HepG2 (cell line): ENCODE data around the gene MADD. TPM values are rescaled to one million over a fixed set of nuclear protein-coding genes. Genes with fewer than 3 reads are reported as not detected.

Experiments
- ATAC-seq: fragments of 200-7000 bp; cut with Tn5 transposase; 3 replicates; pipeline ENCODE4 v1.9.1; 2020; ENCODE audit warnings: mild to moderate bottlenecking, moderate library complexity
- BruUV-seq: library from RNA; stranded (reverse); fragments of 400-500 nt; replicated peaks from 2 replicates; lab custom pipeline; 2021; lab: Mats Ljungman, UMichigan
- CTCF ChIA-PET: fragments of 300-600 bp; formaldehyde crosslinking; extraction: SDS; loops from one replicate; lab custom pipeline; 2021; ENCODE audit warnings: low total read pairs, inconsistent platforms, low intra/inter-chr PET ratio; lab: Yijun Ruan, JAX
- POLR2A ChIA-PET: fragments of 350-600 bp; sonication (Branson Sonifier 250); formaldehyde crosslinking; loops from one replicate; lab custom pipeline; 2020; ENCODE audit warnings: antibody characterized with exemption, inconsistent platforms; lab: Yijun Ruan, JAX
- DNase-seq: peaks from one replicate; pipeline ENCODE4 v3.0.0-alpha.2; 2015; ENCODE audit warnings: low spot score
- FAIRE-seq: peaks from 3 replicates; lab custom pipeline; 2011; peaks lifted over from hg19 to GRCh38; lab: Jason Lieb, UNC
- H2AFZ ChIP-seq: one replicate; pipeline ENCODE4 v1.6.1; 2011; ENCODE audit warnings: low read length, inconsistent platforms
- H3K27ac ChIP-seq: fragments of 300-600 bp; 3 replicates; pipeline ENCODE4 v1.8.0; 2011; ENCODE audit warnings: mixed run types, mild to moderate bottlenecking, mixed read lengths, low read length, inconsistent platforms; ENCODE audit not compliant: insufficient read depth; ENCODE audit errors: extremely low read length
- H3K27me3 ChIP-seq, 2 experiments: fragments of 200-600 bp in 1 of 2; 2 replicates in 1 of 2; 3 replicates in 1 of 2; pipeline versions ENCODE4 v1.6.0 to v1.8.0; 2011; ENCODE audit warnings: low read length in 2 of 2, mild to moderate bottlenecking in 2 of 2, moderate library complexity in 2 of 2, inconsistent platforms in 1 of 2; ENCODE audit not compliant: insufficient read depth in 2 of 2, control insufficient read depth in 1 of 2
- H3K36me3 ChIP-seq, 2 experiments: fragments of 200-600 bp in 1 of 2; replicated peaks in 1 of 2; 2 replicates in 1 of 2; 3 replicates in 1 of 2; pipeline versions ENCODE4 v1.5.1 to v1.8.0; 2011; ENCODE audit warnings: low read length in 2 of 2, inconsistent platforms in 1 of 2; ENCODE audit not compliant: insufficient read depth in 2 of 2, control insufficient read depth in 1 of 2
- H3K4me1 ChIP-seq: 2 replicates; pipeline ENCODE4 v1.5.1; 2012; ENCODE audit warnings: low read length, inconsistent platforms; ENCODE audit not compliant: insufficient read depth
- H3K4me2 ChIP-seq: 2 replicates; pipeline ENCODE4 v1.6.0; 2011; ENCODE audit warnings: low read depth, low read length, inconsistent platforms
- H3K4me3 ChIP-seq, 3 experiments: fragments of 200-600 bp in 1 of 3; sonication (generic), shearing (Covaris generic) in 1 of 3; replicated peaks in 1 of 3; 2 replicates each; pipeline ENCODE4 v1.5.1; 2011 to 2016; ENCODE audit warnings: low read length in 3 of 3, inconsistent platforms in 2 of 3, low read depth in 2 of 3, mild to moderate bottlenecking in 2 of 3, control low read depth in 1 of 3, mixed read lengths in 1 of 3; ENCODE audit not compliant: insufficient read depth in 1 of 3
- H3K79me2 ChIP-seq: one replicate; pipeline ENCODE4 v1.6.1; 2011; ENCODE audit warnings: low read length, inconsistent platforms; ENCODE audit not compliant: insufficient read depth
- H3K9ac ChIP-seq: 2 replicates; pipeline ENCODE4 v1.6.0; 2011; ENCODE audit warnings: mild to moderate bottlenecking, low read depth, low read length, inconsistent platforms; ENCODE audit not compliant: insufficient read depth
- H3K9me3 ChIP-seq: 2 replicates; pipeline ENCODE4 v1.5.1; 2012; ENCODE audit warnings: mild to moderate bottlenecking, low read length
- H4K20me1 ChIP-seq: 2 replicates; pipeline ENCODE4 v1.6.0; 2011; ENCODE audit warnings: inconsistent platforms, mild to moderate bottlenecking, low read length, moderate library complexity; ENCODE audit not compliant: insufficient read depth
- EEA1 ChIP-seq: sonication (generic); formaldehyde crosslinking; IDR thresholded peaks from 2 replicates; pipeline ENCODE4 v1.5.1; 2020; ENCODE audit warnings: mild to moderate bottlenecking, missing genetic modification reagents, borderline replicate concordance
- KLF11 ChIP-seq: IDR thresholded peaks from 2 replicates; pipeline ENCODE4 v1.6.1; 2016; ENCODE audit warnings: missing compliant biosample characterization
- MEIS1 ChIP-seq: sonication (generic); formaldehyde crosslinking; IDR thresholded peaks from 2 replicates; pipeline ENCODE4 v1.9.0; 2021; ENCODE audit warnings: mild to moderate bottlenecking, missing genetic modification reagents, moderate library complexity, borderline replicate concordance
- MZF1 ChIP-seq: sonication (generic); formaldehyde crosslinking; IDR thresholded peaks from 2 replicates; pipeline ENCODE4 v1.8.1; 2023; ENCODE audit warnings: mild to moderate bottlenecking, missing genetic modification reagents, borderline replicate concordance
- RELA ChIP-seq: sonication (generic); formaldehyde crosslinking; IDR thresholded peaks from 2 replicates; pipeline ENCODE4 v1.4.0; 2020; ENCODE audit warnings: missing genetic modification reagents
- SNAPC2 ChIP-seq: sonication (generic); formaldehyde crosslinking; IDR thresholded peaks from 2 replicates; pipeline ENCODE4 v1.8.1; 2022; ENCODE audit warnings: mild to moderate bottlenecking, missing genetic modification reagents
- TMF1 ChIP-seq: sonication (generic); formaldehyde crosslinking; IDR thresholded peaks from 2 replicates; pipeline ENCODE4 v1.8.1; 2022; ENCODE audit warnings: low read depth, missing genetic modification reagents
- ZFY ChIP-seq: sonication (generic); formaldehyde crosslinking; IDR thresholded peaks from 2 replicates; pipeline ENCODE4 v1.4.0; 2020; ENCODE audit warnings: missing genetic modification reagents
- ZMYM3 ChIP-seq: sonication (generic); formaldehyde crosslinking; IDR thresholded peaks from 2 replicates; pipeline ENCODE4 v1.5.1; 2020; ENCODE audit warnings: mild to moderate bottlenecking, missing genetic modification reagents
- ZNF256 ChIP-seq: sonication (generic); formaldehyde crosslinking; conservative IDR thresholded peaks from 2 replicates; pipeline ENCODE4 v1.4.0; 2020; ENCODE audit warnings: missing genetic modification reagents
- ZNF263 ChIP-seq: sonication (generic); formaldehyde crosslinking; IDR thresholded peaks from 2 replicates; pipeline ENCODE4 v1.4.0; 2020; ENCODE audit warnings: missing genetic modification reagents
- ZNF430 ChIP-seq: sonication (generic); formaldehyde crosslinking; IDR thresholded peaks from 2 replicates; pipeline ENCODE4 v1.9.0; 2021; ENCODE audit warnings: mild to moderate bottlenecking, missing genetic modification reagents
- ZNF788 ChIP-seq: sonication (generic); formaldehyde crosslinking; IDR thresholded peaks from 2 replicates; pipeline ENCODE4 v1.5.0; 2020; ENCODE audit warnings: mild to moderate bottlenecking, missing genetic modification reagents, borderline replicate concordance
- WGBS: methylation state at CpG from one replicate; pipeline ENCODE4 v1.1.6; 2017; ENCODE audit warnings: low lambda C conversion rate; 5-methylcytosine and 5-hydroxymethylcytosine counted together
- in situ Hi-C: cut with HindIII; loops from 2 replicates; pipeline ENCODE4 v1.10.0; 2017; ENCODE audit warnings: low pct_unique_long_range_greater_than_20kb; ENCODE audit not compliant: extremely low pct_ligation_motif_present
- intact Hi-C: fragments of 100-400 bp; cut with micrococcal nuclease; formaldehyde crosslinking; loops from one replicate; pipeline ENCODE4 v1.10.0; 2022; ENCODE audit not compliant: unreplicated experiment
- polyA plus RNA-seq, 8 experiments: library from polyadenylated mRNA; depleted of rRNA in 3 of 8; stranded (reverse) in 7 of 8; unstranded in 1 of 8; fragments of >200 nt; fragmentation: Illumina TruSeq in 4 of 8; extraction: Trizol in 4 of 8; gene quantifications; 2 replicates each; pipeline versions ENCODE4 v1.2.1 to v1.2.3, GENCODE V29; 2011 to 2016; ENCODE audit warnings: low read depth in 4 of 8, missing spikeins in 1 of 8, mixed read lengths in 1 of 8; ENCODE audit not compliant: insufficient read depth in 1 of 8
- total RNA-seq, 5 experiments: library from RNA; depleted of rRNA; stranded (reverse); fragments of >200 nt; fragmentation: Illumina TruSeq; extraction: Trizol; gene quantifications; 2 replicates each; pipeline ENCODE4 v1.2.3, GENCODE V29; 2016; ENCODE audit warnings: low read depth in 1 of 5
- TF ChIP-seq, protein P1 (sequence below): sonication (generic); formaldehyde crosslinking; IDR thresholded peaks from 2 replicates; pipeline ENCODE4 v1.4.0; 2020; ENCODE audit warnings: mild to moderate bottlenecking, missing genetic modification reagents
- TF ChIP-seq, protein P2 (sequence below): sonication (generic); formaldehyde crosslinking; IDR thresholded peaks from 2 replicates; pipeline ENCODE4 v1.5.0; 2020; ENCODE audit warnings: mild to moderate bottlenecking, missing genetic modification reagents, borderline replicate concordance
- TF ChIP-seq, protein P3 (sequence below): IDR thresholded peaks from 2 replicates; pipeline ENCODE4 v1.6.1; 2016; ENCODE audit warnings: missing genetic modification reagents, missing compliant biosample characterization
- TF ChIP-seq, protein P4 (sequence below): sonication (generic); formaldehyde crosslinking; IDR thresholded peaks from 2 replicates; pipeline ENCODE4 v1.4.0; 2020; ENCODE audit warnings: low read depth, missing genetic modification reagents

MADD gene
- total and polyA plus RNA-seq, 2 of the 13 experiments (the other 11 are each of a cell fraction or from before 2014, with no cell fraction given), result 18.0 to 29.2 TPM

DNA sequence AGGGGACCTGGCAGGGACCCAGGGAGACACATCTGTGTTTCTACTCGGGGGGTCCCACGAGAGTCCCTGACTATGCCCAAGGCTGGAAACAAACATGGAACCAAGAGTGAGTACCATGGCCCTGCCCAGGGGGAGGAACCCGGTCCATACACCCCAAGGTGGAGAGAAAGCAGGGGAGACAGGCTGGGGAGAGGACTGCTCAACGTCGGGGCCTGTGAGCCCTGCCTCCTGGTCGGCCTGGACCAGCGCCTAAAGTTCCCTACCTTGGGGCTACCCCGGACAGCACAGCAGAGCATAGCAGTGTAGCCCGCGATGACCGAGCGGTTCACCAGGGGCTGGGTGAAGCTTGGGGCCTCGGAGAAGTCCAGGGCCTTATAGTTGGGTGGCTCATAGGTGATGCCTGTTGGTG is 62.4 kb downstream of the MADD start:
- Histone ChIP-seq H3K27ac (no peak overlapping the region), H4K20me1 (no peaks in the 10 kb centered on the region), H3K27me3 (no peaks in the 10 kb centered on the region; a peak in 1 of 5 replicates), H3K79me2 (no peaks in the 10 kb centered on the region), H3K4me1 (no peaks in the 10 kb centered on the region), H3K36me3 (peaks cover 7 to 23% of the 10 kb centered on the region in 2 experiments), H3K9ac (no peak overlapping the region), H3K4me3 (no peak overlapping the region), H3K9me3 (no peaks in the 10 kb centered on the region), H3K4me2 (no peak overlapping the region), H2AFZ (no peak overlapping the region)
- TF ChIP-seq ZNF788 (CRISPR knock-in tag) (no peak), MEIS1 (CRISPR knock-in tag) (no peak), MZF1 (CRISPR knock-in tag) (no peak), ZNF430 (CRISPR knock-in tag) (no peak), ZFY (no peak), RELA (CRISPR knock-in tag) (no peak), TMF1 (CRISPR knock-in tag) (no peak), EEA1 (CRISPR knock-in tag) (no peak), KLF11 (CRISPR knock-in tag) (no peak), SNAPC2 (CRISPR knock-in tag) (no peak), ZNF263 (CRISPR knock-in tag) (no peak), ZMYM3 (CRISPR knock-in tag) (no peak), ZNF256 (CRISPR knock-in tag) (no peak)
- TF ChIP-seq, protein P1, sequence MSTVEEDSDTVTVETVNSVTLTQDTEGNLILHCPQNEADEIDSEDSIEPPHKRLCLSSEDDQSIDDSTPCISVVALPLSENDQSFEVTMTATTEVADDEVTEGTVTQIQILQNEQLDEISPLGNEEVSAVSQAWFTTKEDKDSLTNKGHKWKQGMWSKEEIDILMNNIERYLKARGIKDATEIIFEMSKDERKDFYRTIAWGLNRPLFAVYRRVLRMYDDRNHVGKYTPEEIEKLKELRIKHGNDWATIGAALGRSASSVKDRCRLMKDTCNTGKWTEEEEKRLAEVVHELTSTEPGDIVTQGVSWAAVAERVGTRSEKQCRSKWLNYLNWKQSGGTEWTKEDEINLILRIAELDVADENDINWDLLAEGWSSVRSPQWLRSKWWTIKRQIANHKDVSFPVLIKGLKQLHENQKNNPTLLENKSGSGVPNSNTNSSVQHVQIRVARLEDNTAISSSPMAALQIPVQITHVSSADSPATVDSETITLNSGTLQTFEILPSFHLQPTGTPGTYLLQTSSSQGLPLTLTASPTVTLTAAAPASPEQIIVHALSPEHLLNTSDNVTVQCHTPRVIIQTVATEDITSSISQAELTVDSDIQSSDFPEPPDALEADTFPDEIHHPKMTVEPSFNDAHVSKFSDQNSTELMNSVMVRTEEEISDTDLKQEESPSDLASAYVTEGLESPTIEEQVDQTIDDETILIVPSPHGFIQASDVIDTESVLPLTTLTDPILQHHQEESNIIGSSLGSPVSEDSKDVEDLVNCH (CRISPR knock-in tag), result no peak
- TF ChIP-seq, protein P2, sequence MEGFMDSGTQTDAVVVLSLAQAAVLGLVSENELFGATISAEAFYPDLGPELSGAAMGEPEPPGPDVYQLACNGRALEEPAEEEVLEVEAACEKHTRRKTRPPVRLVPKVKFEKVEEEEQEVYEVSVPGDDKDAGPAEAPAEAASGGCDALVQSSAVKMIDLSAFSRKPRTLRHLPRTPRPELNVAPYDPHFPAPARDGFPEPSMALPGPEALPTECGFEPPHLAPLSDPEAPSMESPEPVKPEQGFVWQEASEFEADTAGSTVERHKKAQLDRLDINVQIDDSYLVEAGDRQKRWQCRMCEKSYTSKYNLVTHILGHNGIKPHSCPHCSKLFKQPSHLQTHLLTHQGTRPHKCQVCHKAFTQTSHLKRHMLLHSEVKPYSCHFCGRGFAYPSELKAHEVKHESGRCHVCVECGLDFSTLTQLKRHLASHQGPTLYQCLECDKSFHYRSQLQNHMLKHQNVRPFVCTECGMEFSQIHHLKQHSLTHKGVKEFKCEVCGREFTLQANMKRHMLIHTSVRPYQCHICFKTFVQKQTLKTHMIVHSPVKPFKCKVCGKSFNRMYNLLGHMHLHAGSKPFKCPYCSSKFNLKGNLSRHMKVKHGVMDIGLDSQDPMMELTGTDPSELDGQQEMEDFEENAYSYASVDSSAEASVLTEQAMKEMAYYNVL (CRISPR knock-in tag), result no peak
- TF ChIP-seq, protein P3, sequence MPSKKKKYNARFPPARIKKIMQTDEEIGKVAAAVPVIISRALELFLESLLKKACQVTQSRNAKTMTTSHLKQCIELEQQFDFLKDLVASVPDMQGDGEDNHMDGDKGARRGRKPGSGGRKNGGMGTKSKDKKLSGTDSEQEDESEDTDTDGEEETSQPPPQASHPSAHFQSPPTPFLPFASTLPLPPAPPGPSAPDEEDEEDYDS (CRISPR knock-in tag), result no peak
- TF ChIP-seq, protein P4, sequence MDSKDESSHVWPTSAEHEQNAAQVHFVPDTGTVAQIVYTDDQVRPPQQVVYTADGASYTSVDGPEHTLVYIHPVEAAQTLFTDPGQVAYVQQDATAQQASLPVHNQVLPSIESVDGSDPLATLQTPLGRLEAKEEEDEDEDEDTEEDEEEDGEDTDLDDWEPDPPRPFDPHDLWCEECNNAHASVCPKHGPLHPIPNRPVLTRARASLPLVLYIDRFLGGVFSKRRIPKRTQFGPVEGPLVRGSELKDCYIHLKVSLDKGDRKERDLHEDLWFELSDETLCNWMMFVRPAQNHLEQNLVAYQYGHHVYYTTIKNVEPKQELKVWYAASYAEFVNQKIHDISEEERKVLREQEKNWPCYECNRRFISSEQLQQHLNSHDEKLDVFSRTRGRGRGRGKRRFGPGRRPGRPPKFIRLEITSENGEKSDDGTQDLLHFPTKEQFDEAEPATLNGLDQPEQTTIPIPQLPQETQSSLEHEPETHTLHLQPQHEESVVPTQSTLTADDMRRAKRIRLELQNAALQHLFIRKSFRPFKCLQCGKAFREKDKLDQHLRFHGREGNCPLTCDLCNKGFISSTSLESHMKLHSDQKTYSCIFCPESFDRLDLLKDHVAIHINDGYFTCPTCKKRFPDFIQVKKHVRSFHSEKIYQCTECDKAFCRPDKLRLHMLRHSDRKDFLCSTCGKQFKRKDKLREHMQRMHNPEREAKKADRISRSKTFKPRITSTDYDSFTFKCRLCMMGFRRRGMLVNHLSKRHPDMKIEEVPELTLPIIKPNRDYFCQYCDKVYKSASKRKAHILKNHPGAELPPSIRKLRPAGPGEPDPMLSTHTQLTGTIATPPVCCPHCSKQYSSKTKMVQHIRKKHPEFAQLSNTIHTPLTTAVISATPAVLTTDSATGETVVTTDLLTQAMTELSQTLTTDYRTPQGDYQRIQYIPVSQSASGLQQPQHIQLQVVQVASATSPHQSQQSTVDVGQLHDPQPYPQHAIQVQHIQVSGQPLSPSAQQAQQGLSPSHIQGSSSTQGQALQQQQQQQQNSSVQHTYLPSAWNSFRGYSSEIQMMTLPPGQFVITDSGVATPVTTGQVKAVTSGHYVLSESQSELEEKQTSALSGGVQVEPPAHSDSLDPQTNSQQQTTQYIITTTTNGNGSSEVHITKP (CRISPR knock-in tag), result no peak
- 64% methylated on average over 10 of the region's 13 CpGs for WGBS
- ChIA-PET POLR2A (no interaction called here), CTCF (no interaction called here)
- ATAC-seq (peak; percentile 29), DNase-seq (no peak), FAIRE-seq (no peak)
- intact Hi-C loops, result no loop called here
- no TSS peak for BruUV-seq
- in situ Hi-C loops, result no loop called here
